ENCODE measurements around the gene GABARAPL2.
"Not testable (repeated sequence)": the region's sequence is repeated elsewhere in the genome, so short reads cannot be mapped to it uniquely, and the experiment has no call there.

GABARAPL2 gene

DNA sequence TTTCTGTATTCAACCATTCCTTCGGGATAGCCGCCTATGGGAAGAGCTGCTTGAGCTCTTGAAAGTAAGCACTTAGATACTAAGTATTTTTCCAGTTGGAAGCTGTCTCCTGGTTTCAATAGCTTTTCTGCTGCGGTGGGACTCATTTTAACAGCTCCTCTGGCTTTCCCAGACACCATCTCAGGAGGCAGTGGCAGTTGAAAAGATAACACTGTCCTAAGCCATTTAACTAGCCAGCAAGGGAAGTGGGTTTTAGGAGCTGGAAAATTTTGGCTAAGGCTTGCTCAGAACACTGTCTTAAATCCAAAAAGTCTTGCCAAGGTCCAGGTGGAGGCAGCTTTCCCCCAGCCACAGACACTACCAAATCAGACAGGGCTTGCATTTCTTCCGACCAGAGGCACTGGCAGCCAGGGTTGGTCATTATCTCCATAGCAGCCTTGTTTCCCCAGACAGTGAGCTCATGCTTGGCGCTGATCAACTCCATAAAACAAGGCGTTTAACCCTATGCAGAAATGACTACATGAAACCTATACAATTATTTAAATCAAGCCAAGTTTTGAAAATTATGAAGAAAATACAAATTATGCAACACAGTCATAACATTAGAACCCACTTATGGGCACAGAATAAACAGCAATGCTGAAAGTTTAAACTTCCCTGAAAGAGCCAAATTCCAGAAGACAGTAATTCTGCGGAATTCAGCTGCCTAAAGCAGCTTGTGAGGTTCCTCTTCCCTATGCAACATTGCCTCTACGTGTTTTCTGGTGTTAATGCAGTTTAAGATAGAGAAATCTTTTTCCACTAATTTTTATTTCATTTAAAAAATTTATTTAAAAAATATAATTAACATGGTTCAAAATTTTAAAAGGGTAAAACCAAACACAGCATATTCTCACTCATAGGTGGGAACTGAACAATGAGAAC, 25.0 kb downstream of the GABARAPL2 start:
- no peak for DNase-seq (ENCODE audit: low read depth in 2 of 2)

DNA sequence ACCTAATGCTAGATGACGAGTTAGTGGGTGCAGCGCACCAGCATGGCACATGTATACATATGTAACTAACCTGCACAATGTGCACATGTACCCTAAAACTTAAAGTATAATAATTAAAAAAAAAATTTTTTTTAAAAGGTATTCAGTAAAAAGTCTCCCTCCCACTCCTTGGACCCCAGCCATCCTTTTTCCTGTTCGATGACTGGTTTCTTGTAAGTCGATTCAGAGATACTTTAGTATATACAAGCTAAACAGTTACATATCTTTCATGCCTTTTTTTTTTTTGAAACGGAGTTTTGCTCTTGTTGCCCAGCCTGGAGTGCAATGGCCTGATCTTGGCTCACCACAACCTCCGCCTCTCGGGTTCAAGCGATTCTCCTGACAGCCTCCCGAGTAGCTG, 25.7 kb downstream of the GABARAPL2 start:
- not testable (repeated sequence) for DNase-seq (ENCODE audit: low read depth in 2 of 2)

DNA sequence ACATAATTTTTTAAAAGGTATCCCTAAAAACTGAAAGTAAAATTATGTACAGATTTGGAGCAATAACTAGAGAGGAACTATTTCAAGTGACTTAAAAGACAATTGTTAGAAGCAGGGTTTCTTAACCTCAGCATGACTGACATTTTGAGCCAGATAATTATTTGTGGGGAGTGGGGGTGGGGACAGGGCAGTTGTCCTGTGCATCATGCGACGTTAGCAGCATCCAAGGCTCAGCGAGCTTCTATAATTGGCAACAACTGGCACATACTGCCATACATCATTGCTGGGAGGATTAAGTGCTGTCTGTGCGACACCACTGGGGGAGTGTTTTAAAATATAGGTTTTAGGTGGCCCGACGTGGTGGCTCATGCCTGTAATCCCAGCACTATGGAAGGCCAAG, 27.1 kb downstream of the GABARAPL2 start:
- no peak for DNase-seq (ENCODE audit: low read depth in 2 of 2)

DNA sequence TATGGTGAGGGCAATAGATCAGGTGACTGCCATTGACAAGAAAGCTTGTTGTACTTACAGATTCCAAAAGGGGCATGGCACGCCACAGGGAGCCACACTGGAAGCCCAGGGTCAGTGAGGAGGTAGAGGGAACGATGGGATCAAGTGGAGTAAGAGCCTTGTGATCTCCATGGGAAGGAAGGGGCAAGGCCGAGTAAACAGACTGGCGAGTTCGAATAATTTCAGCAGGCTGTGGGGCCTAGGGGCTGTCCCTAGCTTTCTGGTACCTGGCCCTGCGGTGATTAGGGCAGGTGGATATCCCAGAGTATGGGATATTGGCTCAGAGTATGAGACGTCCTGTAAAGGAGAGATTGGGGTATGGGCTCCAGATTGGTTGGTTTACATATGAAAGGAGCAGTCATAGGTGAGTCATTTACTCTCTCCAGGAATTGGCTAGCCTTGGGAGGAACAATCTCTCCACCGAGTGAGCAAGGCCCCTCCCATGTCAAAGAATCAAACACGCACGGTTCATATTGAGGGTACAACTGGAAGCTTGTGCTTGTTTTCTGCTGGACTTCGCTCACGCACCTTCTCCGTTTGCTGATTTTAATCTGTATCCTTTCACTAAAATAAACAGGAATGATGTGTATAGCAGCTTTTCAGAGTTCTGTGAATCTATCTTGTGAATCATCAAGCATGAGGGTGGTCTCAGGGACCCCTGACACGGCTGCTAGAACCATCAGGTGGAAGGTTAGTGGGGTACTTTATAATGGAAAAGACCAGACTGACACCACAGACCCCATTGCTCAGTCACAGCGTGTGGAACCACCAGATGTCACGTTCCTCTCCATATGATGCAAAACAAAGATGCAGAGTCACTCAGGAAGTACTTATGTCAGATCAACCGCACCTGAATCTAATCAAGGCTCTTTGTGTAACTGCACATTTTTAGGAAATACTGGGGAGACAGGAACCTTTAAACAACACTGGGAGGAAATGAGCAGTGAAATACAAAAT, 27.9 kb downstream of the GABARAPL2 start:
- no peak for DNase-seq (ENCODE audit: low read depth in 2 of 2)

DNA sequence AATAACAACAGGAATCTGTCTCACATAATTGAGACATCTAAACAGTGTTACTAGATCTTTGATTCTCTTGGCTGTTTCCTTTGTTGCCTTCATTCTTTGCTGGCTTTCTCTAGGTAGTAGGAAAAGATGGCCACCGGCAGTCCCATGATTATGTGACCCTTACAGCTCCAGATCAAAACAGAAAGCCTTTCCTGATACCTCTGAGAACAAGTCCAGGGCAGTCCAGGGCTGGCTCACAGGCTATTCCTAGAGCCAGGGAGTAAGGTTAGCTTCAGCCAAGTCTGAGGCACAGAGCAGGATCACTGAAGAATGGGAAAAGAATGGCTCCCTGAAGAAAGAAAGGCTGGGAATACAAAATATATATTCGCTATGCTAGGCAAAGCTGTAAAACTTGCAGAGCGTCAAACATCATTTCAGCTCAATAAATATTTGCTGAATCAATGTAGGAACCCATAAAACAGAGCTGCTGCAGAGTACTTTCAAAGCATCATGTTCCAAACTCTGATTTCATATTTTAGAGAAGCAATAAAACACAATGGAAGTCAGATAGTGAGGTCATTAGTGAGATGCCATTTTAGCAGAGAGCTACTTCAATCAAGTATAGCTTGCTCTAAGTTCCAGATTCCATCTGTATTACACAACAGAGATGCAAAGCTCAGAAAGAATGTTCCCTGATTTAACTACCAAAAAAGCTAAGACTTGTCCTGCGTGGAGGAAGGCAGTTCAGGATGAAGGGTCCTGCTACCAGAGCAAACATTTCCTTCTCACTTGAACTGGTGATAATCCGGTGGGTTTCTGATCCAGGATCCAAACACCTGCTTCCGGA, 33.5 kb downstream of the GABARAPL2 start:
- DNase-seq (ENCODE audit: low read depth in 2 of 2): no peak

DNA sequence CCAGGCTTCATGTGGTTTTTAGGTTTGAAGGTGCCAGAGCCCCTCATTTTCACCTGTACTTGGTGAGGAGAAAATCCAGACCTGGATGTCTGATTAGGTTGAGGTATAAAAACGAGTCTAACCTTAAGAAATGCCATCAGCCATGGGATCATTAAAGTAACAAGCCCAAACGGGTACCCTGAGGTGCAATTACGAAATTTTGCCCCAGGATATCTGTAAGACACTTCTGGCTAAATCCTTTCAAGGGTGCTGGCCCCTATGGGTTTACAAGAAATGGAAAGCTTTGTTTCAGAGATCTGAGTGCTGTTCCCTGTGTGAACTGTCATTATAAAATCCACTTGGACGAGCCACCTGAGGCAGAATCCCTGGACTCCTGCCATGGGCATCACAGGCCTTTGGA, 37.1 kb downstream of the GABARAPL2 start:
- no peak for DNase-seq (ENCODE audit: low read depth in 2 of 2)

DNA sequence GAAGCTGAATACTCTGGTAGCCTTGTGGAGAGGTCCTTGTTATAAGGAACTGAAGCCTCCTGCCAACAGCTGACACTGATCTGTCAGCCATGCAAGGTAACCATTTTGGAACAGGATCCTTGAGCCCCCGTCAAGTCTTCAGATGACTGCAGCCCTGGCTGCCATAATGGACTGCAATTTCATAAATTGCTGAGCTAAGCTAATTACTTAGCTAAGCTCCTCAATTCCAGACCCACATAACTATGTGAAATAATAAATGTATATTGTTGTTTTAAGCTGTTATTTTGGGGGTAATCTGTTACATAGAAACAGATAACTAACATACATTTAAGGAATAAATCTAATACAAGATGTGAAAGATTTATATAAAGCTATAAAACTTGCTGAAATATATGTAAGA, 40.3 kb downstream of the GABARAPL2 start:
- DNase-seq (ENCODE audit: low read depth in 2 of 2): no peak

DNA sequence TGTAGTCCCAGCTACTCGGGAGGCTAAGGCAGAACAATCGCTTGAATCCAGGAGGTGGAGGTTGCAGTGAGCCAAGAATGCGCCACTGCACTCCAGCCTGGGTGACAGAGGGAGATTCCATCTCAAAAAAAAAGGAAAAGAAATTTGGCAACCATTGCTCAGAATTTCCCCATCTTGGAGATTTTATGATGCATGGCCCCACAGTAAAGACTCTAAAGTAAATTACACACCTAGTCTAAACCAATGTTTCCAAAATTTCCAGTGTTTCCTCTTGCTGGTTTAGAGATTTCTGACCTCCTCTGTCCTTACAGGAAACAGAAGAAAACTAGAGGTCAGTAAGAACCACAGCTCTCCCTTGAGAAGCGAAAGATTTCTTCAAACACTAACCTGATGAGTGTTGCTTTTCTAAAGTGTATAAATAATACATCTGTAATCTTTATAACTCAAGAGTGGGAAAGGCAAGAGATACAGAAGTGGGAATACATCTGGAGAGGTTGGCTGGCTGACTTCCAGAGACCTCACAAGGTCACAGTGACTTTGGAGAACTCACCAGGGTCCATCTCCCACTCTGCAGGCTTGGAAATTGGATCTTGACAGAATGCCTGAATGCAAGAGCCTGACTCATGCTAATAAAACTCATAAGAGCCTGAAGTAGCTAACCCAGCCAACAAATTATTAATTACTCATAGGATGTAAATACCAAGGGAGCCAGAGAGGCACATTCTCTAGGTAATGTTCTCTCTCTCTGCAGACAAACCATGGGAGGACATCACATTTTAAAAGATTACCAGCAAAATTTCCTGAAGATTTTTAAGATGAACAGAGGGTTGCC, 48.1 kb downstream of the GABARAPL2 start:
- DNase-seq (ENCODE audit: low read depth in 2 of 2): no peak

DNA sequence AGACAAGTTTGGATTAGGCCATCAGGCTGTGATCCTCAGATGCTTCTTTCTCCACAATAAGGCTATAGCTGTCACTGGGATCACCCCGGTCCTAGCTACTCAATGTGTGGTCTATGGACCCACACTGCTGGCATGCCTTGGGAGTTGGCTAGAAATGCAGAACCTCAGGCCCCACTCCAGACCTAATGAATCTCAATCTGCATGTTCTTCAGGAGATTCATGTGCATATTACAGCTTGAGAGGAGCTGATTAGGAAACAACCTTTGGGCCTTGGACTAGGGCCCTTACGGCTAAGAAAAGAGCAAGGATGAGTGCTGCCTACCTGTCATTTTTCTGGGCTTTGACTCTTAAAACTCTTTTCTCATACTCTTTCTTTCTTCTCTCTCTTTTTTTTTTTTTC, 49.4 kb downstream of the GABARAPL2 start:
- no peak for DNase-seq (ENCODE audit: low read depth in 2 of 2)

DNA sequence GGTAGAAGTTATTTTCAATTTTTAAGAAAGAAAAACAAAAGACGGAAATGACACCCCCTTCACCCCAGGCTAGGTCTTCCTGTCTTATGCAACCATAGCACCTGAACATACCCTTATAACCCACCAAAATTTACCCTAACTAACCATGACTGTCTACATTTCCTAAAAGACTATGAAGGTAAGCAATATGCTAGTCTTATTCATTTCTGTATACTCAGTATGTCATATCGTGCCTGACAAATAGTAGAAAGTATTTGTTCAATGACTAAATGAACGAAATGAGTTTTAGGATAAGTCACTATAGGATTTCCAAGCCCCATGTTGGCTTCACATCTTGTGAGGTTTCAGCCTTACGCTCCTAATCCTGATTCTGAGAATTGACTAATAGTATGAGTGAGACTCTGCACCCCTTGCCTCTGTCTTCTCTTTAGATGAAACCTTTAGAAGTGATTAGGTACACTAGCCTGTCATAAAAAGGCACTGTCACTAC, 50.4 kb downstream of the GABARAPL2 start:
- no peak for DNase-seq (ENCODE audit: low read depth in 2 of 2)

DNA sequence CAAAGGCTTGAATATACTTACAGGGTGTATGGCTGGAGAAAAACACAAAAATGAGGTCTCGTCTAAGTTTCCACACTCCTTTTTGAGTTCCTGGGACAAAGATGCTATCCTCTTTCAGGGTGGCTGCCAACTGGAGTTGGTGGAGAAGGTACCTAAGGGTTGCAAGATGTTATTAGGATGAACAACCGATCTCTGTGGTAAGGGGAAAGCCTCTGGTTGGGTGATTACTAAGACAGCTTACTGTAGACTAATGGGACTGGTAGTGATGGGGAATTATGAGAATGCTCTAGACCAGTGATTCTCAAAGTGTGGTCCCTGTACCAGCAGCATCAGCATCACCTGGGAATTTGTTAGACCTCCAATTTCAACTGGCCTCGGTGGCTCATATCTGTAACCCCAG, 50.9 kb downstream of the GABARAPL2 start:
- DNase-seq (ENCODE audit: low read depth in 2 of 2): no peak

DNA sequence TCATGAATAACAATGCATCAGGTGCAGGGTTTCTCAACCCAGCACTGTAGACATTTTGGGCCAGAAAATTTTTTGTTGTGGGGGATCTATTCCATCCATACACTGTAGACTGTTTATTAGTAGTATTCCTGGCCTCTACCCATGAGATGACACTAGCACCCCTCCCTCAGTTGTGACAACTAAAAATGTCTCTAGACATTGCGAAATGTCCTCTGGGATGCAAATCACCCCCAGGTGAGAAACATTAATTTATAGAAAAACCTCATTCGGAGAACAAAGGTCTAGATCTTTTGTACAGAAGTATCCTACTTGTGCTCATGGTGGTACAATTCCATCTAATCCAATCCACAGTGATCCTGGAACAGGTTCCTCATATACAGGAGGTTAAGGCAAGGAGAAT, 52.6 kb downstream of the GABARAPL2 start:
- no peak for DNase-seq (ENCODE audit: low read depth in 2 of 2)

DNA sequence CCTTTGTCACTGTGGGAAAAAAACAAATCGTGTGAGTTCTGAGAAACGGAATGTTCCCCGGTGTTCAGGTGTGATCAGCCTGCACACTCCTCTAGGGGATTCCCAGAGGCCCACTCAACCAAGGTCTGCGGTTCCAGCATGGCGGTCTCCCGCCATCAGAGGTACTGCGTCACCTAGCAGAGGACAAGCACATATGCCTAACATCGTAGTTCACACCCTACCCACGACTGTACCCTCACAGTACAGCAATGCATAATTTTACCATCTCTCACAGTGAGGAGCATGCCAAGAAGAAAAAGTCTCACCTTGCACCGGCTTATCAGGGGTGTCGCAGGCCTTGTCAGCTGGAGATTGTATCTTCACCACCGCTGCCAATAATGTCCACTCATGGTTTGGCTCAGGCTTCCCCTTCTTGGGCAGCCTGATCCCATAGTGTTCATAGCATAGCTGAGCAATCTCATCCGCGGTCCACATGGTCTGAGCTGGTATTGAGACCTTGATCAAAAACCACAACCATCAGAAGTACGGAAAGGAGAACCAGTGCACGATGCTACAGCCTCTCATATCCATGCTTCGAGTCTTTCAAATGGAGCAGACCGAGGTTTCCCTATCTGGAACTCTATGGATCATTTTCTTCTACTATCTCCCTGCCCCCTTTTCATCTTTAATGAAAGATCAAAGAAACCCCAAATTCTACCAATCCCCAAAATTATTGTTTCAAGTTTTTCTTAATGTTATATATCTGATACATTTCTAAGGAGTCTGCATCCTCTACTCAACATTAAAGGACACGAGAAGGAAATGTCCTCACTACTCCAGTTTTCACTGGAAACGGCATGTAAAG, 54.4 kb downstream of the GABARAPL2 start:
- DNase-seq (ENCODE audit: low read depth in 2 of 2): peak in 1 of 2 donors; percentile 17

DNA sequence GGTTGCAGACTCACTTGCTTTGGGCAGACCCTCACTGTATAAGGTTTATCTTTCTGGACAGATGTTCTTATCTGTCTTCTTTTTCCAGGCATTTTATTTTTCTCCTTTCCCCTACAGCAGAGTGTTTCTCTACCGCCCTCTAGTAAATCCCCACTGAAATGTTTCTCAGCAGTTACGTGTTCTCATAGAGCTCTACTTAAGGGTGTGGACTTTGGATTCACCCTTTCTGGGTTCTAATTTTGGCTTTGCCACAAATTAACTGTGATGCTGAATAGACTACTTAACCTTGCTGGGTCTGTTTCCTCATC, 54.9 kb downstream of the GABARAPL2 start:
- DNase-seq (ENCODE audit: low read depth in 2 of 2): no peak

DNA sequence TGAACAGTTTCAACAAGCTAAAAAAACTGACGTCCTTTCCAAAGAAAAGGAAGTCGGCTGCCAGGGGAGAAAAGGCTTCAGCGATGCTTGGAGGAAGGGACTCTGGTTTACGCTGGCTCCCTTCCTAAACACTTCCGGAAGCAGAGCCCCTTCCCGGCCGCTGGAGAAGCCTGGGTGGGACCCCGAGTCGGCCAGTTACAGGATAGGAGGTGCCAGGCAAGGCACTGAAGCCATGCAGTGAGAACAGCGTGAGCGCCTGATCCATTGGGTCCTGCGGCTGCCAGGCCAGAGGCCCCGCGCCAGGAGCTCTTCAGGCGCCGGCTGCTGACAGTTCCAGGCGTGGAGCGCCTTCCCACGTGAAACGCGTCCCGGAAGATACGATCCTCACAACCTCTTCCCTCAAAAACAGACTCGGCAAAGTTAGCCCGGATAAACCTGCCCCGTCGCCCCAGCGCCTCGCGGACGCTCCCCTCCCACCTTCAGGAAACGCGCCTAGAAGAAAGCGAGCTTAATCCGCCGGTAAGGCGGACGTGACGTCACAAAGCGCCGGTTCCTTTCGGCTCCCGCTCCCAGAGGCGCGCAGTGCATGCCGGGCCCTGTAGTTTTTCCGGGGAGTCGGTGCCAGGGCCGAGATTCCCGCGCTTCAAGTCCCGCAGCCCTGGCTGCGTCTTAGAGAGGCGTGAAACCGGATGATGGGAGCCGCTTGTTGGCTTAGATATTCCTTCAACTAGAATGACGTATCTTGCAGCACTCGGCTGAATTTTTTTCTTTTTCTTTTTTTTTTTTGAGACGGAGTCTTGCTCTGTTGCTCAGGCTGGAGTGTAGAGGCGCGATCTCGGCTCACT, 56.8 kb downstream of the GABARAPL2 start, which contains the start of gene ADAT1:
Gene ADAT1 (minus strand): TSS at position 521 of the 845 bp plus-strand sequence. CDS start 2,482 bp downstream, outside the sequence.
- peak; percentile 94 to 95 for DNase-seq (ENCODE audit: low read depth in 2 of 2)

DNA sequence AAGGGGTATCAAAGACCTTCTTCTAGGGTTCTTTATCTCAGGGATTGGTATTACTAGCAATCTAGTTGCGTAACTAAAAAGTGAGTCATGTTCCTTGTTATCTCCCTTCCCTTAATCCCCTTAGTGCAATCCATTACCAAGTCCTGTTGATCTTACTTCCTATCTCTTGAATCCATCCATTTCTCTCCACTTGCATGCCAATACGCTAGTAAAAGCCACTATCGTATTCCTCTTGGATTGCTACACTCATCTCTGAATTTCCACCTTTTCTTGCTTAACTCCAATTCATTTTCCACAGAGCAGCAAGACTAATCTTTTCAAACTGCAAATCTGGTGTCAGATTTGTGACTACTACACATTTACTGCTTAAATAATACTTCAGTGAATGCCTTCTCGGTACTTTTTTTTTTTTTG, 58.7 kb downstream of the GABARAPL2 start:
- DNase-seq (ENCODE audit: low read depth in 2 of 2): no peak

DNA sequence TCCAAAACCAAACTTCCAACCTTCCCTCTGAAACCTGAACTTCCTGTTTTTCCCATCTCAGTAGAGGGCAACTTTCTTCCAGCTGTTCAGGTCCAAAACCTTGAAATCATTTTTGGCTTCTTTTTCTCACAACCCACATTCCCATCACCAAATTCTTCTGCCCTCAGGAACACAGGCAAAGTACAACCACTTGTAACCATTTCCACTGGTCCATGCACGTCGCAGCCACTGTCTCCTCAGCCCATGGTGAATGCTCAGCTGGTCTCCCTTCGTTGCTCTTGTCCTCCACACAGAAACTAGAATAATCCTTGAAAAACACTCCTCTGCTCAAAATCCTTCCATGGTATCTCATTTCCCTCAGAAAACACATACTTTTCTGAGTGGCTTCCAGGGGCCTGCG, 60.6 kb downstream of the GABARAPL2 start:
- no peak for DNase-seq (ENCODE audit: low read depth in 2 of 2)
